HepG2 (cell line): ENCODE results near the gene HEBP1. TPM values are rescaled to one million over a fixed set of nuclear protein-coding genes. Genes with fewer than 3 reads are reported as not detected.

Source experiments
- ATAC-seq: fragments of 200-7000 bp; cut with Tn5 transposase; 3 replicates; pipeline ENCODE4 v1.9.1; 2020; ENCODE audit warnings: mild to moderate bottlenecking, moderate library complexity
- BruUV-seq: library from RNA; stranded (reverse); fragments of 400-500 nt; replicated peaks from 2 replicates; lab custom pipeline; 2021; lab: Mats Ljungman, UMichigan
- CTCF ChIA-PET: fragments of 300-600 bp; formaldehyde crosslinking; extraction: SDS; loops from one replicate; lab custom pipeline; 2021; ENCODE audit warnings: low total read pairs, inconsistent platforms, low intra/inter-chr PET ratio; lab: Yijun Ruan, JAX
- POLR2A ChIA-PET: fragments of 350-600 bp; sonication (Branson Sonifier 250); formaldehyde crosslinking; loops from one replicate; lab custom pipeline; 2020; ENCODE audit warnings: antibody characterized with exemption, inconsistent platforms; lab: Yijun Ruan, JAX
- DNase-seq: peaks from one replicate; pipeline ENCODE4 v3.0.0-alpha.2; 2015; ENCODE audit warnings: low spot score
- FAIRE-seq: peaks from 3 replicates; lab custom pipeline; 2011; peaks lifted over from hg19 to GRCh38; lab: Jason Lieb, UNC
- H2AFZ ChIP-seq: one replicate; pipeline ENCODE4 v1.6.1; 2011; ENCODE audit warnings: low read length, inconsistent platforms
- H3K27ac ChIP-seq: fragments of 300-600 bp; 3 replicates; pipeline ENCODE4 v1.8.0; 2011; ENCODE audit warnings: mixed run types, mild to moderate bottlenecking, mixed read lengths, low read length, inconsistent platforms; ENCODE audit not compliant: insufficient read depth; ENCODE audit errors: extremely low read length
- H3K27me3 ChIP-seq, 2 experiments: fragments of 200-600 bp in 1 of 2; 2 replicates in 1 of 2; 3 replicates in 1 of 2; pipeline versions ENCODE4 v1.6.0 to v1.8.0; 2011; ENCODE audit warnings: low read length in 2 of 2, mild to moderate bottlenecking in 2 of 2, moderate library complexity in 2 of 2, inconsistent platforms in 1 of 2; ENCODE audit not compliant: insufficient read depth in 2 of 2, control insufficient read depth in 1 of 2
- H3K36me3 ChIP-seq, 2 experiments: fragments of 200-600 bp in 1 of 2; replicated peaks in 1 of 2; 2 replicates in 1 of 2; 3 replicates in 1 of 2; pipeline versions ENCODE4 v1.5.1 to v1.8.0; 2011; ENCODE audit warnings: low read length in 2 of 2, inconsistent platforms in 1 of 2; ENCODE audit not compliant: insufficient read depth in 2 of 2, control insufficient read depth in 1 of 2
- H3K4me1 ChIP-seq: 2 replicates; pipeline ENCODE4 v1.5.1; 2012; ENCODE audit warnings: low read length, inconsistent platforms; ENCODE audit not compliant: insufficient read depth
- H3K4me2 ChIP-seq: 2 replicates; pipeline ENCODE4 v1.6.0; 2011; ENCODE audit warnings: low read depth, low read length, inconsistent platforms
- H3K4me3 ChIP-seq, 3 experiments: fragments of 200-600 bp in 1 of 3; sonication (generic), shearing (Covaris generic) in 1 of 3; replicated peaks in 1 of 3; 2 replicates each; pipeline ENCODE4 v1.5.1; 2011 to 2016; ENCODE audit warnings: low read length in 3 of 3, inconsistent platforms in 2 of 3, low read depth in 2 of 3, mild to moderate bottlenecking in 2 of 3, control low read depth in 1 of 3, mixed read lengths in 1 of 3; ENCODE audit not compliant: insufficient read depth in 1 of 3
- H3K79me2 ChIP-seq: one replicate; pipeline ENCODE4 v1.6.1; 2011; ENCODE audit warnings: low read length, inconsistent platforms; ENCODE audit not compliant: insufficient read depth
- H3K9ac ChIP-seq: 2 replicates; pipeline ENCODE4 v1.6.0; 2011; ENCODE audit warnings: mild to moderate bottlenecking, low read depth, low read length, inconsistent platforms; ENCODE audit not compliant: insufficient read depth
- H3K9me3 ChIP-seq: 2 replicates; pipeline ENCODE4 v1.5.1; 2012; ENCODE audit warnings: mild to moderate bottlenecking, low read length
- H4K20me1 ChIP-seq: 2 replicates; pipeline ENCODE4 v1.6.0; 2011; ENCODE audit warnings: inconsistent platforms, mild to moderate bottlenecking, low read length, moderate library complexity; ENCODE audit not compliant: insufficient read depth
- ARNT ChIP-seq: fragments of 450-650 bp; IDR thresholded peaks from 2 replicates; pipeline ENCODE4 v1.6.1; 2017
- DNMT1 ChIP-seq: sonication (generic); formaldehyde crosslinking; IDR thresholded peaks from 2 replicates; pipeline ENCODE4 v1.5.1; 2020; ENCODE audit warnings: mild to moderate bottlenecking, missing genetic modification reagents
- ERF ChIP-seq: IDR thresholded peaks from 2 replicates; pipeline ENCODE4 v1.6.1; 2018; ENCODE audit warnings: missing biosample characterization, missing genetic modification reagents
- GLMP ChIP-seq: sonication (generic); formaldehyde crosslinking; IDR thresholded peaks from 2 replicates; pipeline ENCODE4 v1.9.0; 2021; ENCODE audit warnings: missing genetic modification reagents, mild to moderate bottlenecking, borderline replicate concordance
- GTF2F1 ChIP-seq: fragments of 150-350 bp; IDR thresholded peaks from 2 replicates; pipeline ENCODE4 v1.6.1; 2014; ENCODE audit warnings: low read length
- IRF1 ChIP-seq: sonication (generic); formaldehyde crosslinking; IDR thresholded peaks from 2 replicates; pipeline ENCODE4 v1.4.0; 2020; ENCODE audit warnings: low read depth, mild to moderate bottlenecking, missing genetic modification reagents
- NFKB2 ChIP-seq: sonication (generic); formaldehyde crosslinking; IDR thresholded peaks from 2 replicates; pipeline ENCODE4 v1.4.0; 2020; ENCODE audit warnings: missing genetic modification reagents, borderline replicate concordance
- RBM22 ChIP-seq: fragments of 200-400 bp; formaldehyde crosslinking; optimal IDR thresholded peaks from 2 replicates; pipeline ENCODE3; 2017; ENCODE audit warnings: mild to moderate bottlenecking, low read length, moderate library complexity
- RXRA ChIP-seq: sonication (generic); formaldehyde crosslinking; IDR thresholded peaks from 2 replicates; pipeline ENCODE4 v1.5.1; 2020; ENCODE audit warnings: missing genetic modification reagents
- SRF ChIP-seq: IDR thresholded peaks from 2 replicates; pipeline ENCODE4 v1.6.1; 2011; ENCODE audit warnings: mild to moderate bottlenecking, low read depth, low read length, moderate library complexity
- ZNF101 ChIP-seq: sonication (generic); formaldehyde crosslinking; IDR thresholded peaks from 2 replicates; pipeline ENCODE4 v1.4.0; 2020; ENCODE audit warnings: mild to moderate bottlenecking, low read depth, missing genetic modification reagents, borderline replicate concordance
- ZNF251 ChIP-seq: sonication (generic); formaldehyde crosslinking; IDR thresholded peaks from 2 replicates; pipeline ENCODE4 v1.9.0; 2021; ENCODE audit warnings: mild to moderate bottlenecking, missing genetic modification reagents
- ZNF292 ChIP-seq: sonication (generic); formaldehyde crosslinking; IDR thresholded peaks from 2 replicates; pipeline ENCODE4 v1.8.1; 2022; ENCODE audit warnings: mild to moderate bottlenecking, low read depth, missing genetic modification reagents, borderline replicate concordance
- ZNF543 ChIP-seq: sonication (generic); formaldehyde crosslinking; IDR thresholded peaks from 2 replicates; pipeline ENCODE4 v1.4.0; 2020; ENCODE audit warnings: mild to moderate bottlenecking, missing genetic modification reagents
- ZNF674 ChIP-seq: sonication (generic); formaldehyde crosslinking; IDR thresholded peaks from 2 replicates; pipeline ENCODE4 v1.5.0; 2020; ENCODE audit warnings: low read depth, mild to moderate bottlenecking, missing genetic modification reagents
- ZNF737 ChIP-seq: sonication (generic); formaldehyde crosslinking; IDR thresholded peaks from 2 replicates; pipeline ENCODE4 v1.5.0; 2020; ENCODE audit warnings: missing genetic modification reagents, mild to moderate bottlenecking, borderline replicate concordance
- ZNF766 ChIP-seq: sonication (generic); formaldehyde crosslinking; IDR thresholded peaks from 2 replicates; pipeline ENCODE4 v1.5.0; 2020; ENCODE audit warnings: missing genetic modification reagents, borderline replicate concordance
- WGBS: methylation state at CpG from one replicate; pipeline ENCODE4 v1.1.6; 2017; ENCODE audit warnings: low lambda C conversion rate; 5-methylcytosine and 5-hydroxymethylcytosine counted together
- in situ Hi-C: cut with HindIII; loops from 2 replicates; pipeline ENCODE4 v1.10.0; 2017; ENCODE audit warnings: low pct_unique_long_range_greater_than_20kb; ENCODE audit not compliant: extremely low pct_ligation_motif_present
- intact Hi-C: fragments of 100-400 bp; cut with micrococcal nuclease; formaldehyde crosslinking; loops from one replicate; pipeline ENCODE4 v1.10.0; 2022; ENCODE audit not compliant: unreplicated experiment
- polyA plus RNA-seq, 8 experiments: library from polyadenylated mRNA; depleted of rRNA in 3 of 8; stranded (reverse) in 7 of 8; unstranded in 1 of 8; fragments of >200 nt; fragmentation: Illumina TruSeq in 4 of 8; extraction: Trizol in 4 of 8; gene quantifications; 2 replicates each; pipeline versions ENCODE4 v1.2.1 to v1.2.3, GENCODE V29; 2011 to 2016; ENCODE audit warnings: low read depth in 4 of 8, missing spikeins in 1 of 8, mixed read lengths in 1 of 8; ENCODE audit not compliant: insufficient read depth in 1 of 8
- total RNA-seq, 5 experiments: library from RNA; depleted of rRNA; stranded (reverse); fragments of >200 nt; fragmentation: Illumina TruSeq; extraction: Trizol; gene quantifications; 2 replicates each; pipeline ENCODE4 v1.2.3, GENCODE V29; 2016; ENCODE audit warnings: low read depth in 1 of 5
- TF ChIP-seq, protein P1 (sequence below): sonication (generic); formaldehyde crosslinking; IDR thresholded peaks from 2 replicates; pipeline ENCODE4 v1.5.0; 2020; ENCODE audit warnings: missing genetic modification reagents

Gene HEBP1
- total and polyA plus RNA-seq, 2 of the 13 experiments (the other 11 are each of a cell fraction or from before 2014, with no cell fraction given): 7.8 to 9.4 TPM

GRCh38 chr12:13002301-13003097, 2.4 kb upstream of the HEBP1 start:
- CTCF ChIA-PET: no interaction called here

GRCh38 chr12:13001775-13002040, 1.6 kb upstream of the HEBP1 start:
- POLR2A ChIA-PET: no interaction called here
- H3K27me3 ChIP-seq: no peaks in the 10 kb centered on the region; a peak in 1 of 5 replicates
- no peak overlapping the region for H3K27ac ChIP-seq
- peak overlapping the region; percentile 96 for H3K4me2 ChIP-seq
- WGBS: 95% methylated on average over 11 of the region's 16 CpGs
- CTCF ChIA-PET: interaction anchor here (1.2 kb wide), 1 partner anchor 86 kb away, joined by 5 read pairs; no protein-coding TSS in a partner anchor
- peaks cover 4% of the 10 kb centered on the region; the same call in 1 of the 2 replicates for H4K20me1 ChIP-seq
- H3K36me3 ChIP-seq: no peaks in the 10 kb centered on the region
- no peak for DNase-seq
- peak overlapping the region; percentile 66 to 84 (median 74); a peak in 4 of 6 replicates for H3K4me3 ChIP-seq
- TF ChIP-seq ZNF766 (CRISPR knock-in tag) (no peak), ZNF292 (no peak), GTF2F1 (no peak), ZNF543 (CRISPR knock-in tag) (no peak), GLMP (CRISPR knock-in tag) (no peak), ZNF737 (CRISPR knock-in tag) (no peak), ARNT (no peak), NFKB2 (CRISPR knock-in tag) (no peak)
- TF ChIP-seq, protein P1, sequence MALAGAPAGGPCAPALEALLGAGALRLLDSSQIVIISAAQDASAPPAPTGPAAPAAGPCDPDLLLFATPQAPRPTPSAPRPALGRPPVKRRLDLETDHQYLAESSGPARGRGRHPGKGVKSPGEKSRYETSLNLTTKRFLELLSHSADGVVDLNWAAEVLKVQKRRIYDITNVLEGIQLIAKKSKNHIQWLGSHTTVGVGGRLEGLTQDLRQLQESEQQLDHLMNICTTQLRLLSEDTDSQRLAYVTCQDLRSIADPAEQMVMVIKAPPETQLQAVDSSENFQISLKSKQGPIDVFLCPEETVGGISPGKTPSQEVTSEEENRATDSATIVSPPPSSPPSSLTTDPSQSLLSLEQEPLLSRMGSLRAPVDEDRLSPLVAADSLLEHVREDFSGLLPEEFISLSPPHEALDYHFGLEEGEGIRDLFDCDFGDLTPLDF (CRISPR knock-in tag): no peak
- no peak for ATAC-seq
- H3K9me3 ChIP-seq: no peaks in the 10 kb centered on the region
- BruUV-seq: no TSS peak
- in situ Hi-C loops (no loop called here), intact Hi-C loops (loop anchor here (2.0 to 5.0 kb wide), 2 partner anchors 77 to 101 kb away; partner anchors contain the start of gene GSG1)
- no peak for FAIRE-seq
- peaks cover 32% of the 10 kb centered on the region for H3K4me1 ChIP-seq
- peak overlapping the region; percentile 58 for H3K9ac ChIP-seq
- H2AFZ ChIP-seq: no peak overlapping the region
- H3K79me2 ChIP-seq: peaks cover 3% of the 10 kb centered on the region

More at GRCh38 chr12:13002301-13003097, 2.4 kb upstream of the HEBP1 start:
- no peaks in the 10 kb centered on the region for H3K9me3 ChIP-seq
- peaks cover 2% of the 10 kb centered on the region for H3K79me2 ChIP-seq
- no peak for TF ChIP-seq DNMT1 (CRISPR knock-in tag)
- no peak for TF ChIP-seq RXRA (CRISPR knock-in tag)
- no peak for TF ChIP-seq ZNF101 (CRISPR knock-in tag)
- no peak for TF ChIP-seq ERF (CRISPR knock-in tag)
- no peak for TF ChIP-seq ZNF674 (CRISPR knock-in tag)
- no peak for TF ChIP-seq RBM22
- no peak for TF ChIP-seq ZNF251
- no peak for TF ChIP-seq IRF1
- no peak for TF ChIP-seq SRF
- FAIRE-seq (no peak), ATAC-seq (no peak), DNase-seq (no peak)
- H3K4me3 ChIP-seq: no peak overlapping the region
- in situ Hi-C loops (no loop called here), intact Hi-C loops (loop anchor here (5.0 kb wide), 1 partner anchor 100 kb away; the partner anchor contains the start of gene GSG1)
- BruUV-seq: no TSS peak
- 92% methylated on average over 10 of the region's 10 CpGs for WGBS
- peaks cover 28% of the 10 kb centered on the region for H3K4me1 ChIP-seq
- no peak overlapping the region for H3K4me2 ChIP-seq
- peaks cover 3% of the 10 kb centered on the region; the same call in 1 of the 2 replicates for H4K20me1 ChIP-seq
- H3K27ac ChIP-seq: no peak overlapping the region
- H3K27me3 ChIP-seq: no peaks in the 10 kb centered on the region; a peak in 1 of 5 replicates
- H3K36me3 ChIP-seq: no peaks in the 10 kb centered on the region
- no peak overlapping the region for H3K9ac ChIP-seq
- POLR2A ChIA-PET: no interaction called here
- H2AFZ ChIP-seq: no peak overlapping the region
